A172 (cell line): ENCODE results near the gene PNRC2. TPM values are rescaled to one million over a fixed set of nuclear protein-coding genes. Genes with fewer than 3 reads are reported as not detected.

Source experiments
- DNase-seq: peaks from one replicate; pipeline ENCODE4 v3.0.0-alpha.2; 2015; ENCODE audit warnings: low spot score
- total RNA-seq: library from RNA; depleted of rRNA; stranded (reverse); fragments of >200 nt; shearing (Covaris generic); gene quantifications from 2 replicates; pipeline ENCODE4 v1.2.3, GENCODE V29; 2014; rRNA removed

The PNRC2 gene, protein sequence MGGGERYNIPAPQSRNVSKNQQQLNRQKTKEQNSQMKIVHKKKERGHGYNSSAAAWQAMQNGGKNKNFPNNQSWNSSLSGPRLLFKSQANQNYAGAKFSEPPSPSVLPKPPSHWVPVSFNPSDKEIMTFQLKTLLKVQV
- 58.5 and 60.3 TPM in 2 replicates for total RNA-seq

DNA sequence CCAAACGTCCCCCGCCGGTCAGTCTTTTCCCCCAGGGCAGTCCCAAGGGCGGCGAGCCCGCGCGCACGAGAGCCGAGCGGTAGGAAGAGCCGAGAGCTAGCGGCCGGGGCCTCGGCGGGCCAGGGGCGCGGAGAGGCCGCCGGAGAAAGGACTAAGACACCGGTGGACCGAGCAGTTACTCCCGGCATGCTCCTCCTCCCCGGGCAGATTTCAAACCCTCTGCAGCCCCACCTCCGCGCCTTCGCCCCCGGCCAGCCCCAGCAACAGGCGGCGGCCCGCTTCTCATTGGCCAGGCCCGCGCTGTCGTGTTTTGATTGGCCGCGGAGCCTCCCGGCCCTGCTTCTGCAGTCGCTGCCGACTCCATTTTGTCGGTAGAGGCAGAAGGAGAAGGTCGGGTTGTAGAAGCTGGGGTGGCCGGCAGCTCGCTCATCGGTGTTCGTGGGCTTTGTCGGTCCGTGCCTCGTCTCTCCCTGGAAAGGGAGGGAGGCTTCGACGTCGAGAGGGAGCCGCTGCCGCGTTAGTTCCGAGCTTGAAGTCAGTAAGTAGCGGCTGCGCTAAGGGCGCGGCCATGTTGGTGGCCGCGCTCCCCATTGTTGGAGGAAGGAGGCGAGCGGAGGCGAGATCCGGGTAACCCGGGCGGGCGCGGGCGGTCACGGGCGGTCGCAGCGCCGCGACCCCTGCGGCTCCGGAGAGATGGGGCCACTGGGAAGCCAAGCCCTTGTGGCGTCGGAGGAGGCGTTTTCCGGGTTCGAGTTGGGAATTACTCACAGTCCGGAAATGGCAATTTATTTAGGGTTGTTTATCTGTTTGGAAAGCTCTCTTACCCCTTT is at the start of gene PNRC2:
Gene PNRC2, plus strand, starts transcription at position 368 of the 830 bp plus-strand sequence. CDS start 1,630 bp downstream, outside the sequence.
- peak; percentile 86 for DNase-seq

DNA sequence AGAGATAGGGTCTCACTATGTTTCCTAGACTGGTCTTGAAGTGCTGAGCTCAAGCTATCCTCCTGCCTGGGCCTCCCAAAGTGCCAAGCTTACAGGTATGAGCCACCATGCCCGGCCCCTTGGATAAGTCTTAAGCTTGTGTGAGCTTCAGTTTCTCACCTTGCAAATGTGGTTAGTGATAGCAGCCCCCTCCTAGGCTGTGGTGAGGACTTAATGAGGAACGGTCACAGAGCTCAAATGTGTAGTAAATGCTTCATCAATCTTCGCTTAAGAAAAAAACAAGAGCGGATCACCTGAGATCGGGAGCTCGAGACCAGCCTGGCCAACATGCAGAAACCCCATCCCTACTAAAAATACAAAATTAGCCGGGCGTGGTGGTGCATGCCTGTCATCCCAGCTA is 49.5 kb upstream of the PNRC2 start:
- no peak for DNase-seq

DNA sequence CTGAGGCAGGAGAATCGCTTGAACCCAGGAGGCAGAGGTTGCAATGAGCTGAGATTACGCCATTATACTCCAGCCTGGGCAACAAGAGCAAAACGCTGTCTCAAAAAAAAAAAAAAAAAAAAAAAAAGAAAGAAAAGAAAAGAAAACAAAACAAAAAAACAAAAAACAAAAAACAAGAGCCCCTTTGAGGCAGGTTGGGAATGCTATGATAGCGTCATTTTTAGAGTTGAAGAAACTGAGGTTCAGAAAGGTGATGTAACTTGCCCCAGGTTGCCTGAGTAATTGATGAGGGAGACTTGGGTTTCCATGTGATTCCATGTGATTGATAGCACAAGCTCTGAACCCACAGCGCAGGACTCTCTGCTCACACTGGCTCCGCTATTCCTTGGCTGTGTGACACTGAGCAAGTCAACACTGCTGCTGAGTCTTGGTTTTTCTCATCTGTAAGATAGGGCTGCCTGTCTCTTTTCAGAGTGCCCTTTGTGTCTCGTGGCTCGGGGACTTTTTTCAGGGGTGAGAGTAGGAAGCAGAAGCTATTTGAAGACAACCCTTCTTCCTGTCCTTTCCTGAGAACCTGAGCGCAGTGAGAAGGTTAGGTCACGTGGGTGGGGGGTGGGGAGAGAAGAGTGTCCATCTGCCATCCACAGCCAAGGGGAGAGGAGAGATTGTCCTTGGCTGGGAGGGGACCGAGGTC is 48.9 kb upstream of the PNRC2 start:
- DNase-seq: no peak

DNA sequence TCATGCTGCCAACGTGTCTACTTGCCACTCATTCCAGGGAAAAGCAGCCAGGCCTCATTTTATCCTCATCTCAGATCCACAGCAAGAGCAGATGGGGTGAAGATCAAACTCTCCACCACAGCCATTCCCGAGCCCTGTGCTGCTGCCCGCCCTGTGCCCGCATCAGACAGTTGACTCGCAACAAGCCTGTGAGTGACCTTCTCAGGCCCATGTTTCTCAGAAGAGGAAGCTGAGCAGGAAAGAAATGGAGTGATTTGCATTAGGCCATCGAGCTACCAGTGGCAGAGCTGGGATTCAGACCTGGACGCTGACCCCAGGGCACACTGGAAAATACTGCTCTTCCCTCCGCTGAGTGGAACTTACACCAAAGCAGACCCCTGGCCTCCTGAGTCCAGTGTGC is 47.7 kb upstream of the PNRC2 start:
- DNase-seq: no peak

DNA sequence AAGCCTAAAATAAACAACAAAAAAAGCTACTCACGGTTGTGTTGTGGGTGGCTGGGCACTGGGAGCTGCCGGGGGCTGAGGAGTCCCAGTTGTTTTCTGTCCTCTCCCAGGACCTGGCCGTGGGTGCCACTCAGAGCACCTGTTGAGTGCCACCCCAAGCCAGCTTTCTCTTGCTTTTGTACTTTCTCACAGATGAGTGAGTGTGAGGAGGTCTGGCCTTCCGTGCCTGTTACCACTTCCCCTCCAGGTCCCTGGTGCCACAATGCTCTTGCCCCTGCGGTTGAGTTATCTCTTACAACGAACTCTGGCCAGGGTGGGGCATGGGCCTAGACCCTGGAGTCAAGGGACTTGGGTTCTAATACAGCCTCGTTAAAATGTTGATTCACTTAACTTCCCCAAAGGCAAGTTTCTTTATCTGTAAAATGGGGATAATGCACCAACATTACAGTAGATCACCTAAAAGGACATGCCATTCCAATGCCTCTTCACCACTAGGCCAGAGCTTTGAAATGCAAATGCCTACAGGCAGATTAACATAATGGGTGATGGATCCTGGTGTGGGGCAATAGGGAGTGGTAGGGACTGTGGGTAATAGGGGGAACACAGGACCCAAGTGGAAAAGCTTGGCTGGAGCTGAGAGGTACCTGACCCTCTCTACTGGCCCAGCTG is 46.3 kb upstream of the PNRC2 start, which contains the start of gene CNR2:
Gene CNR2, minus strand, starts transcription at position 151 of the 669 bp plus-strand sequence. CDS start 37,745 bp downstream, outside the sequence.
- no peak for DNase-seq

DNA sequence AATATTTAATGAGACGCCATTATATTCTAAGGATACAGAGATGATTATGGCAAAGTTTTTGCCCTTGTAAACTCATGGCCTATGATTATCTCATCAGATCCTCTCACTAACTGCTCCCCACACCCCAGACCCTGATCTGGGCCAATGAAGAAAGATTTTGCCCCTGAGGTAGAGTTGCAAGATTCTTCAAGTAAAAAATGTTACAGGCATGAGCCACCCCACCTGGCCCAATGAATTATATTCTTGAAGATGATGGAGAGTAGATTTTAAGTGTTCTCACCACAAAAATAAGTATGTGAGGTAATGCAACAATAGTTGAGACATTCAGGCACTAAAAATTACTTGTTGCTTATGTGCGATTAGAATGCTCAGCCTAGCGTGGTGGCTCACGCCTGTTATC is 44.7 kb upstream of the PNRC2 start:
- DNase-seq: no peak

DNA sequence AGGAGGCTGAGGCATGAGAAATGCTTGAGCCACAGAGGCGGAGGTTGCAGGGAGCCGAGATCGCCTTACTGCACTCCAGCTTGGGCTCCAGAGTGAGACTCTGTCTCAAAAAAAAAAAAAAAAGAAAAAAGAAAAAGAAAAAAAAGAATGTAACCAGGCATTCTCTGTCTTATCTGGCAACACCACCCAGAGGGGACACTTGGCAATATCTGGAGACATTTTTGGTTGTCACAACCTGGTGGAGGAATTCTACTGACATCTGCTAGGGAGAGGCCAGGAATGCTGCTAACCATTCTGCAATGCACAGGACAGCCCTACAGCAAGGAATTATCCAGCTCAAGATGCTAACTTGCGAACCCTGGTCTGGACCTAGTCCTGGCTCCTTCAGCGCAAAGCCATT is 44.2 kb upstream of the PNRC2 start:
- DNase-seq: no peak

DNA sequence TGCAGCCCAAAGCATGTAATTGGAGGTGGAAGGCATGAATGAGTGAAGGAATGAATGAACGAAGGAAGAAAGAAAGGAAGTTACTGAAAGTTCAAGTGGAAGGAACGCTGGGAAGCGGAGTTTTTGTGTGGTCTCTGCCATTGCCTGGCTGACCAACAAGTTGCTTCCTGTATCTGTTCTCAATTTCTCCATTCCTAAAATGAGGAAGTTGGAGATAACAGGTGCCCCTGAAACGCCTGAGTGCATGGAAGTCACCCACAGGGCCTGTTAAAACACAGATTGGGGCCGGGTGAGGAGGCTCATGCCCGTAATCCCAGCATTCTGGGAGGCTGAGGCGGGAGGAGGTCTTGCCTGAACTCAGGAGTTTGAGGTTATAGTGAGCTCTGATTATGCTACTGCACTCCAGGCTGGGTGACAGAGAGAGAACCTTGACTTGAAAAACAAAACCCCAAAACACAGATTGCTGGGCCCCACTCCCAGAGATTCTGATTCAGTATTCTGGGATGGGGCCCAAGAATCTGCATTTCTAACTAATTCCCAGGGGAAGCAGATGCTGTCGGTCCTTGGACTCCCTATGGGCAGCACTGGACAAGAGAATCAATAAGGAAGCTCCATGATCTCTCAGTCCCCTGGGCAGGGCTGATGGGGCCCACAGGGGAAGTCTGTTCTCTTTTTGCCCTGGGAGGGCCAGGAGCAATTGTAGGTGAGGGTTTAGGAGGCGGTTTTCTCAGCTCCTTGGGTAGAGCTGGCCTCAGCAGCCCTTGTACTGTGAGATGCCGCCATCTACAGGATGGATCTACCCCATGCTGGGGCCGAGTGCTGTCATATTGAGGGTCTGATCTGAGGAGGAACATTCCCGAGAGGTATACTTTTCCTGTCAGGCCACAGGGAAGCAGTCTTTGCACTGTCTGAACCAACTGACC is 43.2 kb upstream of the PNRC2 start:
- peak; percentile 63 for DNase-seq

DNA sequence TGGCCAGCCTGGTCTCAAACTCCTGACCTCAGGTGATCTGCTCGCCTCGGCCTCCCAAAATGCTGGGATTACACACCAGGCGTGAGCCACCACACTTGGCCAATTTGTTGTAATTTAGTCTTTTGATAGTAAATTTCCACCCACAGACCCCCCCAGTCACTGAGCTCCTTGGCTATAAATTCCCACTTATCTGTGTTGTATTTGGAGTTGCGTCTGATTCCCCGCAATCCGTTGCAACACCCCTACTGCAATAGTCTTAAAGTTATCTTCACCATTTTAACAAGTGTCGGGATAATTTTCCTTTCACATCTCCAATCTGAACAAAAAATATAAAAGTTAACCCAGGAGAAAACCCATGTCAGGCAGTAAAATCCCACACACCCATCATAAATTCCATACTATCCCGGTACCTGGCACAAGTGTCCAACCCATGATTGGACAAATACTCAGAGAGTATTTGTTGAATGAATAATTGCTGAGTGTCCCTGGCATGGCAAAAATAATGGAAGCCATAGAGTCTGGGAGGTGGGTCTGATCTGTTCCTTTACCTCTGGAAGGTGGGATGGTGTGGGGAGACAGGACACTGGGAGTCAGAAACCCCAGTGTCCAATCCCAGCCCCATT is 37.2 kb upstream of the PNRC2 start:
- DNase-seq: no peak

DNA sequence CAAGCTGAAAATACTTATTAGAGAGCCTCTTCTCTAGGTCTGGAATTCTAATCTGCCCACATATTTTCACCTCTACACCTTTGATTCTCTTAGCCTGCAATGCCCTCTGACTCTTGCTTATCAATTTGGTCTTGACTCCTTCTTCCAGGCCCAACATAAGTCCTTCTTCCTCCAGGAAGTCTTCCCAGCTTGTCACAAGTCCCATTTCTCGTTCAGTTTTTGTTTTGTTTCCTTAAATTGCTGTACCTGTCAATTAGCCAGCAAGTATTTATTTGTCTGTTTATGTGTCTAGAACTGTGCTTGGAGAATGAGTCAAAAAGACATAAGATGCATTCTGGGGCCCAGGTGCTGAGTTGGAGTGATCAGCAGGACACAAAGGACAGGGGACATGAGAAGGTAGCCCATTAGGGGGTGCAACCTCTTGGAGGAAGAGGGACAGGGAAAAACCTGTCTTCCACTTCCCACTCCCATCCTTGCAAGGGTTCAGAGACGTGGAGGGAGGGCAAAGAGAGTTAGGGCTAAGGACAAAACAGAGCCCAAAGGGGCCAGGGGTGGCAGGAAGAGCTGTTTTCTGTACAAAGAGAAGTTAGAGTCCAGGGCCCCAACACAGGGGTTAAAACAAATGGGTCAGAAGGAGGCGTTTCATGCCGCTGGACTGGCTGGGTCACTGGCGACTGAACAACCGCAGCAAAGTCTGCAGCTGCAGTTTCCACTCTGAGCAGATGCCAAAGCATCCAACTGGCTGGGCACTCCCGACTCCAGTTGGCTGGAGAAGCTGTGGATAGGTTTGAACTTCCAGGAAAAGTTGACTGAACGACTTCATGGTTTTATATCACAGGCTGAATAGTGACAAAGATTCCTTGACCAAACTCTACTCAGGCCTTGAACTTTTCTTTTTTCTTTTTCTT is 35.8 kb upstream of the PNRC2 start:
- DNase-seq: no peak

DNA sequence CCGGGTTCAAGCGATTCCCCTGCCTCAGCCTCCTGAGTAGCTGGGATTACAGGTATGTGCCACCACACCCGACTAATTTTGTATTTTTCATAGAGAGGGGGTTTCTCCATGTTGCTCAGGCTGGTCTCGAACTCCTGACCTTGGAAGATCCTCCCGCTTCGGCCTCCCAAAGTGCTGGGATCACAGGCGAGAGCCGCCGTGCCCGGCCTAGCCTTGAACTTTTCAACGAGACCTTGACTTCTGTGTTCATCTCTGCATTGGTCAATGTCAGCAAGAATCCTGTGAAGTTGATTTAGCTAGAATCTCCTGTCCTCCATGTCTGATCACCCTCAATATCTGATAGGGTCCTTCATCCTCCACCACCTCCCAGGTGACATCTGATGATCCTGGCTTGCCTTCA is 35.0 kb upstream of the PNRC2 start:
- no peak for DNase-seq

DNA sequence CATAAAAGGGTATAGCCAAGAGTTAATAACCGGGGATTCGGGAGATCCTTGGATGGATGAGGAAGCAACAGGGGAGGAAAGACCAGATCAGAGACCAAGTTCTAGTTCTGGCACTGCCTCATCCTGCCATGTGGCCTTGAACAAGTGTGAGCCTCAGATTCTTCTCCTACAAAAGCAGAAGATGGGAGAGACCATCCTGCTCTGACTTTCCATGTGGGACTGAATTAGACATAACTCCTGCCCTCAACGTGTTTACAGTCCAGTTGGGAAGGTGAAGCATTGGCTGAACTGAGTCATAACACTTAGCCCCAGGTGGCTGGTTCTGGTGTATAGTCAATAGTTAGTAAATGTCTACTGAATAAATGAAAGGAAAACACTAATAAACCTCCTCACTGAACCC is 34.3 kb upstream of the PNRC2 start:
- no peak for DNase-seq

DNA sequence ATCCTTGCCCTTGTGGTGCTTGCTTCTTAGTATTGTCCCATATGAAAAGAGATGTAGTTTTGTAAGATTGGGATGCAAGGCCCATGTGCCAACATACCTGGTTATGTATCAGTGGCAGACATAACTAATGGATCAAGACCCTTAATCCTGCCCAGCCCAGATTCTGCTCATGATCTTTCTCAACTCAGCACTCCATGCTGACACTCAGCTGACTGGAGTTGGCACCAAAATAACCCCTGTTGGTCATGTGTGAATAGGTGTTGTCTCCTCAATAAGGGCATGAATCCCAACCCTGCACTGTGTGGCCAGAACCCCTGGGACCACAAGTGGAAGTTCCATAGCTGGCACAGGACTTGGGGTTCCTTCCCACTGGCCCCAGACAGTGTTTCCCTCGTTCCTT is 32.5 kb upstream of the PNRC2 start:
- no peak for DNase-seq

DNA sequence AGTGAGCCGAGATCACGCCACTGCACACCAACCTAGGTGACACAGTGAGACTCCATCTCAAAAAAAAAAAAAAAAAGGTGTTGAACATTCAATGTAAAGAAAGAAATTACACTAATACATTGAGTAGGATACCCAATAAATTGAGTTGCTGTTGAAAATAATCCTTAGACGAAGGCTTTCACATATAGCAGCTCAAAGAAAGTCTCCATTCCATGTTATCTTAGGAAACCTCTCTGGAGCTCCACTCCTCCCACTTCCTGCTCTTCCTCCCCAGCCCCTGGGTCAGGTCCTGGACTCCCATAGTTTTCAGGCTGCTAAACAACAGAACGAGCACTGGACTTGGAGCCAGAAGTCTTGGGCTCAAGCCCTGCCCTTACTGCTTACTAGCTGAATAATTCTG is 30.8 kb upstream of the PNRC2 start:
- no peak for DNase-seq

DNA sequence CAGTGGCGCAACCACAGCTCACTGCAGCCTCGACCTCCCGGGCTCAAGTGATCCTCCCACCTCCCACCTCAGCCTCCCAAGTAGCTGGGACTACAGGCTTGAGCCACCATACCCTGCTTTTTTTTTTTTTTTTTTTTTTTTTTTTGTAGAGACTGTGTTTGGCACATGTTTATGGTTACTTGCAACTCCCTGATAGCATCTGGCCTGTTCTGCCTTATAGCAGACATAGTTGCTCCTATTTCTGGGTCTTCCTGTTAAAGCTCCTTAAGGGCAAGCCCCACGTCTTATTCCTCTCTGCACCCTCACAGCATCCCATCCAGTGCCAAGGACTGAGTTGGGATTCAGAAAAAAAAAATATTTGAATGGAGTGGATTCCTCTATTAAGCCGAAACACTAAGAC is 29.4 kb upstream of the PNRC2 start:
- no peak for DNase-seq

DNA sequence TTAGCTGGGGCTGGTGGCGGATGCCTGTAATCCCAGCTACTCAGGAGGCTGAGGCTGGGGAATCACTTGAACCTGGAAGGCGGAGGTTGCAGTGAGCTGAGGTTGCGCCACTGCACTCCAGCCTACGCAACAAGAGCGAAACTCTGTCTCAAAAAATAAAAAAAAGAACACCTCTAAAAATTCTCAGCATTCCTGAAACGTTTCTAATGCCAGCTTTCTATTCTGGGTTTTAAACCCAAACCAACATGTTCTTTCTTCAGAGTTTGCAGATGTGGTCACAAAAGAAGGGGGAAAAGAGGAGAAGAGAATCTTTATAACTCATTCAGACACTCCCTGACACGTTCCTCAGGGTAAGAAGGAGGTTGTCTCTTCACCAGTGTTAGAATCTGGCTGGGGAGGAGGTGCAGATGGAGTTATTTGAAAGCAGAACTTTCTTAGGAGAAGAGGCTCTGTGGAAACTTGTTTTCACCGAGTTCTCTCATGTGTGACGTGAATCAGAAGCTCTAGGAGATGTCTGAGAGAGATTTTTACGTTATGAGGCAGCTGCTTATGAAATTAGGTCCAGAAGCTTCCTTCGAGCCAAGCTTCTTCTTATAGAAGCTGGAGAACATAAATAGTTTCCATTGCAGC is 28.7 kb upstream of the PNRC2 start:
- no peak for DNase-seq

DNA sequence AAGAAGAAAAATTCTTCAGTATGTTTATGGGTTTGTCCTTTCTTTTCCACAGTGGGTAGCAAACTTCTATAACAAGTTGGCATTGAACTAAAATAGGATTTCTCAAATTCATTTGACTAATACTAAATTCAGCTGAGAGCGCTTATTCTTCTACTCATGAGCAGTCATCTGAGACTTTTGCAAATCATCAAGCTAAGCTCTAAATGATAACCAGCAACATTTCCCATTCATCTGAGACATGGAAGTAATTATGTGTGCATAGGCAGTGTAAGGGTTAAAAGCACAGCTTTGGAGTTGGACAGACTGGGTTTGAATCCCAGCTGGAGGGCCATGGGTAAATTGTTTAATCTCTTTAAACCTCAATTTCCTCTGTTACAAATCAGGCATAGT is 28.1 kb upstream of the PNRC2 start:
- no peak for DNase-seq

DNA sequence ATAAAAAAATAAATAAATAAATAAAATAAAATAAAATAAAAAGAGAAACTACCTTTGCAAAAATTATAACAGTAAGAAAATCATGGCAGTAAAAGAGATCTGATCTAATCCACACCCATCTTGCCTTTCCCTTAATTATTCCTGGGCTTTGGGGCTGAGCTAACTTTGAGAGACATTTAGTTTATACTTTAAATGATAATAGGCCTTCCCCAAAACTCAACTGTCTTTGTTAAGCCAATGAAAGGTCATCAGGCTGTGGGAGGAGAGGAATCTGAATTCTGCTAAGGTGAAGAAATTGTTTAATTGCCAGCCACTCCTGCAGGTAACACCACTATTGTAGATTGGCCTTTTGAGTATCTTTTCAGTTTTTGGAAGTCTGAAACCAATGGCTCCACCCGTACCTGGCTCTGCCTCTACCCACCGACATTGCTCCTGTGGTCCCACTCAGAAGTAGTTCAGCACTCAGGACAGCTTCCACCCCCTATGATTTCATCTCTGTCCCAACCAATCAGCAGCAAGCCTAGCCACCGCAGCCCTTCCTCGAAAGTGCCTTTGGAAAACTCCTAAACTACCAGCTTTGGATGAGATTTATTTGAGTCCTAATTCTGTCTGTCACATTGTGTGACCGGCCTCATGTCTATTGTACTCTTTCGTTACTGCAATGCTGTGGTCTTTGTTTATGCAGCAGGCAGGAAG is 23.0 kb upstream of the PNRC2 start:
- DNase-seq: no peak

DNA sequence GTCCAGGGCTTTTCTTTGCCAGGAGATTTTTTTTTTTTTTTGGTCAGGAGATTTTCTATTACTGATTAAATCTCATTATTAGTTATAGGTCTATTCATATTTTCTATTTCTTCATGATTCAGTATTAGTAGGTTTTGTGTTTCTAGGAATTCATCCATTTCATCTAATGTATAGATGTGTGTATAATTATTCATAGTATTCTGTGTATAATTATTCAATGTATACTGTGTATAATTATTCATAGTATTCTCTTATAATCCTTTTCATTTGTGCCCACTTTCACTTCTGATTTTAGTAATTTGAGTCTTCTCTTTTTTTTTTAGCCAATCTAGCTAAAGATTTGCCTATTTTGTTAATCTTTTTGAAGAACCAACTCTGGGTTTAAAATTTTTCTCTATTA is 12.3 kb upstream of the PNRC2 start:
- DNase-seq: no peak
